GM18526 (cell line): ENCODE data around the gene TSPAN6.

Source experiments
- POLR2A ChIP-seq: IDR thresholded peaks from 3 replicates; pipeline ENCODE4 v1.6.1; 2011; ENCODE audit not compliant: insufficient read length; ENCODE audit errors: extremely low read depth

TSPAN6 gene

GRCh38 chrX:100609591-100609990 lies 27.0 kb downstream of the TSPAN6 start:
- no peak for TF ChIP-seq POLR2A

GRCh38 chrX:100606753-100607152 lies 29.9 kb downstream of the TSPAN6 start:
- no peak for TF ChIP-seq POLR2A

GRCh38 chrX:100600758-100601157 lies 35.8 kb downstream of the TSPAN6 start:
- no peak for TF ChIP-seq POLR2A

- no peak for TF ChIP-seq POLR2A
These were observed 36.3 kb downstream of the TSPAN6 start for GRCh38 chrX:100600340-100600739.

- no peak for TF ChIP-seq POLR2A
These were observed 37.1 kb downstream of the TSPAN6 start for GRCh38 chrX:100599456-100599855.

- no peak for TF ChIP-seq POLR2A
These were observed 40.0 kb downstream of the TSPAN6 start for GRCh38 chrX:100596601-100597000.

GRCh38 chrX:100593581-100593980 lies 43.0 kb downstream of the TSPAN6 start:
- no peak for TF ChIP-seq POLR2A

GRCh38 chrX:100593126-100593525 lies 43.5 kb downstream of the TSPAN6 start:
- TF ChIP-seq POLR2A, result no peak

- TF ChIP-seq POLR2A, result no peak
These were observed 45.2 kb downstream of the TSPAN6 start for GRCh38 chrX:100591256-100592051.

- TF ChIP-seq POLR2A, result no peak
These were observed 48.7 kb downstream of the TSPAN6 start for GRCh38 chrX:100587861-100588260.

GRCh38 chrX:100586747-100587146 lies 49.9 kb downstream of the TSPAN6 start:
- no peak for TF ChIP-seq POLR2A

GRCh38 chrX:100584611-100585010 lies 52.0 kb downstream of the TSPAN6 start, which contains the start of gene TNMD:
Gene TNMD (plus strand): TSS chrX:100584936. CDS start chrX:100585019, 83 bp downstream.
- TF ChIP-seq POLR2A, result no peak
